Keratinocyte (primary cell): ENCODE measurements around the gene ZNF154. TPM values are rescaled to one million over a fixed set of nuclear protein-coding genes. Genes with fewer than 3 reads are reported as not detected.

ENCODE experiments used
- DNase-seq: peaks from one replicate; pipeline ENCODE4 v3.0.0-alpha.2; 2011; ENCODE audit warnings: low read depth, missing footprints, low spot score
- FAIRE-seq: peaks from 2 replicates; lab custom pipeline; 2011; peaks lifted over from hg19 to GRCh38; lab: Jason Lieb, UNC
- H2AFZ ChIP-seq: 2 replicates; pipeline ENCODE4 v1.6.0; 2012; ENCODE audit warnings: low read length, control low read depth, inconsistent platforms; ENCODE audit not compliant: control insufficient read depth
- H3K27ac ChIP-seq: 2 replicates; pipeline ENCODE4 v1.5.1; 2011; ENCODE audit warnings: low read length; ENCODE audit not compliant: control insufficient read depth, insufficient read depth
- H3K27me3 ChIP-seq: 3 replicates; pipeline ENCODE4 v1.6.0; 2011; ENCODE audit warnings: low read length; ENCODE audit not compliant: control insufficient read depth, insufficient read depth; ENCODE audit errors: extremely low read depth
- H3K36me3 ChIP-seq, 2 experiments: 2 replicates in 1 of 2; 3 replicates in 1 of 2; pipeline ENCODE4 v1.5.1; 2011; ENCODE audit warnings: low read length in 2 of 2, mild to moderate bottlenecking in 1 of 2; ENCODE audit not compliant: control insufficient read depth in 2 of 2, insufficient read depth in 2 of 2; ENCODE audit errors: extremely low read depth in 1 of 2
- H3K4me1 ChIP-seq: 3 replicates; pipeline ENCODE4 v1.5.1; 2011; ENCODE audit warnings: low read length; ENCODE audit not compliant: control insufficient read depth, insufficient read depth; ENCODE audit errors: extremely low read depth
- H3K4me2 ChIP-seq: 3 replicates; pipeline ENCODE4 v1.6.0; 2011; ENCODE audit warnings: low read depth, low read length; ENCODE audit not compliant: control insufficient read depth, insufficient read depth; ENCODE audit errors: extremely low read depth
- H3K4me3 ChIP-seq, 3 experiments: fragments of 200-600 bp in 1 of 3; sonication (generic) in 1 of 3; 2 replicates in 2 of 3; 3 replicates in 1 of 3; pipeline ENCODE4 v1.5.1; 2011 to 2016; ENCODE audit warnings: low read length in 3 of 3, mild to moderate bottlenecking in 3 of 3, control low read depth in 2 of 3, inconsistent platforms in 1 of 3, low read depth in 1 of 3, mixed read lengths in 1 of 3, mixed run types in 1 of 3, moderate library complexity in 1 of 3; ENCODE audit not compliant: control insufficient read depth in 2 of 3, insufficient read depth in 2 of 3; ENCODE audit errors: extremely low read depth in 1 of 3
- H3K79me2 ChIP-seq: 2 replicates; pipeline ENCODE4 v1.6.0; 2012; ENCODE audit warnings: low read length; ENCODE audit not compliant: control insufficient read depth, insufficient read depth
- H3K9ac ChIP-seq: 3 replicates; pipeline ENCODE4 v1.6.0; 2011; ENCODE audit warnings: low read length; ENCODE audit not compliant: control insufficient read depth, insufficient read depth; ENCODE audit errors: extremely low read depth
- H3K9me1 ChIP-seq: 3 replicates; pipeline ENCODE4 v1.6.0; 2011; ENCODE audit warnings: low read length; ENCODE audit not compliant: control insufficient read depth, insufficient read depth; ENCODE audit errors: extremely low read depth
- H3K9me3 ChIP-seq: 2 replicates; pipeline ENCODE4 v1.5.1; 2012; ENCODE audit warnings: low read depth, low read length; ENCODE audit not compliant: control insufficient read depth
- H4K20me1 ChIP-seq: 3 replicates; pipeline ENCODE4 v1.6.0; 2011; ENCODE audit warnings: low read length; ENCODE audit not compliant: control insufficient read depth, insufficient read depth; ENCODE audit errors: extremely low read depth
- CTCF ChIP-seq, 3 experiments: IDR thresholded peaks in 1 of 3; conservative IDR thresholded peaks in 1 of 3; optimal IDR thresholded peaks in 1 of 3; 2 replicates in 2 of 3; 3 replicates in 1 of 3; pipeline versions ENCODE3 to v1.5.1; 2011; ENCODE audit warnings: low read length in 3 of 3, mild to moderate bottlenecking in 3 of 3, moderate library complexity in 2 of 3, control low read depth in 1 of 3, inconsistent platforms in 1 of 3; ENCODE audit not compliant: insufficient read depth in 2 of 3; ENCODE audit errors: extremely low read depth in 1 of 3
- EZH2 ChIP-seq: IDR thresholded peaks from one replicate; pipeline ENCODE4 v1.6.1; 2012; ENCODE audit warnings: inconsistent platforms, mild to moderate bottlenecking, low read length, moderate library complexity
- dilution Hi-C: fragments of 300-500 bp; cut with MboI; formaldehyde crosslinking; loops from one replicate; pipeline ENCODE4 v1.7.0; 2020; ENCODE audit warnings: low sequenced_read_pairs; ENCODE audit not compliant: extremely low pct_ligation_motif_present
- polyA plus RNA-seq, 5 experiments: library from polyadenylated mRNA; depleted of rRNA in 3 of 5; stranded (reverse) in 3 of 5; stranded (forward) in 1 of 5; unstranded in 1 of 5; fragments of >200 nt; gene quantifications; 1 replicate in 1 of 5; 2 replicates in 3 of 5; 3 replicates in 1 of 5; pipeline versions ENCODE4 v1.2.1 to v1.2.3, GENCODE V29; 2011 to 2012; ENCODE audit warnings: missing spikeins in 2 of 5, low read depth in 1 of 5, low replicate concordance in 1 of 5

ZNF154 gene
- polyA plus RNA-seq, 1 donor (not counting 4 experiments of a cell fraction or from before 2014, with no cell fraction given) = 2.8 TPM

- FAIRE-seq = peak; percentile 81
- Histone ChIP-seq H3K9ac (no peak overlapping the region), H3K27me3 (no peaks in the 10 kb centered on the region), H4K20me1 (no peaks in the 10 kb centered on the region), H2AFZ (no peak overlapping the region), H3K4me3 (no peak overlapping the region), H3K9me3 (peaks cover 32% of the 10 kb centered on the region), H3K27ac (no peak overlapping the region), H3K36me3 (peaks cover 27 to 30% of the 10 kb centered on the region in 2 experiments), H3K9me1 (no peaks in the 10 kb centered on the region), H3K79me2 (peaks cover 44% of the 10 kb centered on the region), H3K4me2 (no peak overlapping the region), H3K4me1 (peaks cover 7% of the 10 kb centered on the region)
- dilution Hi-C loops = no loop called here
- DNase-seq = peak; percentile 73
- TF ChIP-seq CTCF (optimal IDR thresholded peaks at IDR 0.05 in 1 of 3, IDR thresholded peaks at IDR 0.05 in 1 of 3, conservative IDR thresholded peaks at IDR 0.05 in 1 of 3; ENCODE audit: extremely low read depth in 1 of 3, insufficient read depth in 2 of 3, low read length in 3 of 3) (peak in 1 of 3 experiments; percentile 6), EZH2 (no peak)
Measured at GRCh38 chr19:57689750-57690149, 19.3 kb downstream of the ZNF154 start.

- H3K27me3 ChIP-seq = no peaks in the 10 kb centered on the region
- no peak for TF ChIP-seq EZH2
- no peak overlapping the region for H3K9ac ChIP-seq
- dilution Hi-C loops = no loop called here
- H2AFZ ChIP-seq = no peak overlapping the region
- H3K4me3 ChIP-seq = no peak overlapping the region
- H3K79me2 ChIP-seq = peaks cover 57% of the 10 kb centered on the region
- no peaks in the 10 kb centered on the region for H3K9me1 ChIP-seq
- peaks cover 11% of the 10 kb centered on the region for H3K4me1 ChIP-seq
- DNase-seq = no peak
- no peak overlapping the region for H3K27ac ChIP-seq
- peaks cover 35% of the 10 kb centered on the region for H3K9me3 ChIP-seq
- FAIRE-seq = peak; percentile 34
- H4K20me1 ChIP-seq = no peaks in the 10 kb centered on the region
- H3K4me2 ChIP-seq = no peak overlapping the region
- peaks cover 34 to 39% of the 10 kb centered on the region in 2 experiments for H3K36me3 ChIP-seq
Measured at GRCh38 chr19:57688011-57688763, 20.8 kb downstream of the ZNF154 start.
